ENCODE results near the gene RET.
"Not testable (repeated sequence)": the region's sequence is repeated elsewhere in the genome, so short reads cannot be mapped to it uniquely, and the experiment has no call there.

GRCh38 chr10:43099339-43099738 lies 22.5 kb downstream of the RET start:
- not testable (repeated sequence) for TF ChIP-seq POLR2A, CTCF (IDR thresholded peaks at IDR 0.05)

All from thyroid gland (tissue), 4 donors.